Measurements from ENCODE around the gene C17orf67.

The C17orf67 gene

DNA sequence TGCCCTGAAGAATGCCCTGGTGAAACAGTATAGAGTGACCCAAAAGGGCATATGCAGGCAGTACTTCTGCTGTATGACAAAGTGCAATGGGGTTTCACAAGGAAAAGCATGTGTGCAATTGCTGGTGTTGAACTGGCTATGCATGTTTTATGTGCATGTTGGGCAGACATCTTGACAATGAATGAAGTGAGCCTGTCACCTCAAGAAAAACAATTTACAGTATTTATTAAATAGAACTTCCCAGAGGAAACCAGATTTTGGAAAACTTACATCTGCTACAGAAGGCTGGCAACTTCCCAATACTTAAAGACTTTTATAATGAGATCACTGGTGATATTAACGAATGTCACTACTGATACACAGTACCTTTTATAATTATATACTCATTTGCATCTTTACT lies 30.6 kb downstream of the C17orf67 start:
- no peak overlapping the region for H3K4me3 ChIP-seq (ENCODE audit: low read length)
- DNase-seq (ENCODE audit: low read depth): no peak
- TF ChIP-seq, protein P1, sequence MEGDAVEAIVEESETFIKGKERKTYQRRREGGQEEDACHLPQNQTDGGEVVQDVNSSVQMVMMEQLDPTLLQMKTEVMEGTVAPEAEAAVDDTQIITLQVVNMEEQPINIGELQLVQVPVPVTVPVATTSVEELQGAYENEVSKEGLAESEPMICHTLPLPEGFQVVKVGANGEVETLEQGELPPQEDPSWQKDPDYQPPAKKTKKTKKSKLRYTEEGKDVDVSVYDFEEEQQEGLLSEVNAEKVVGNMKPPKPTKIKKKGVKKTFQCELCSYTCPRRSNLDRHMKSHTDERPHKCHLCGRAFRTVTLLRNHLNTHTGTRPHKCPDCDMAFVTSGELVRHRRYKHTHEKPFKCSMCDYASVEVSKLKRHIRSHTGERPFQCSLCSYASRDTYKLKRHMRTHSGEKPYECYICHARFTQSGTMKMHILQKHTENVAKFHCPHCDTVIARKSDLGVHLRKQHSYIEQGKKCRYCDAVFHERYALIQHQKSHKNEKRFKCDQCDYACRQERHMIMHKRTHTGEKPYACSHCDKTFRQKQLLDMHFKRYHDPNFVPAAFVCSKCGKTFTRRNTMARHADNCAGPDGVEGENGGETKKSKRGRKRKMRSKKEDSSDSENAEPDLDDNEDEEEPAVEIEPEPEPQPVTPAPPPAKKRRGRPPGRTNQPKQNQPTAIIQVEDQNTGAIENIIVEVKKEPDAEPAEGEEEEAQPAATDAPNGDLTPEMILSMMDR (IDR thresholded peaks at IDR 0.05; ENCODE audit: insufficient read depth, low read depth, low read length, missing control alignments): no peak

DNA sequence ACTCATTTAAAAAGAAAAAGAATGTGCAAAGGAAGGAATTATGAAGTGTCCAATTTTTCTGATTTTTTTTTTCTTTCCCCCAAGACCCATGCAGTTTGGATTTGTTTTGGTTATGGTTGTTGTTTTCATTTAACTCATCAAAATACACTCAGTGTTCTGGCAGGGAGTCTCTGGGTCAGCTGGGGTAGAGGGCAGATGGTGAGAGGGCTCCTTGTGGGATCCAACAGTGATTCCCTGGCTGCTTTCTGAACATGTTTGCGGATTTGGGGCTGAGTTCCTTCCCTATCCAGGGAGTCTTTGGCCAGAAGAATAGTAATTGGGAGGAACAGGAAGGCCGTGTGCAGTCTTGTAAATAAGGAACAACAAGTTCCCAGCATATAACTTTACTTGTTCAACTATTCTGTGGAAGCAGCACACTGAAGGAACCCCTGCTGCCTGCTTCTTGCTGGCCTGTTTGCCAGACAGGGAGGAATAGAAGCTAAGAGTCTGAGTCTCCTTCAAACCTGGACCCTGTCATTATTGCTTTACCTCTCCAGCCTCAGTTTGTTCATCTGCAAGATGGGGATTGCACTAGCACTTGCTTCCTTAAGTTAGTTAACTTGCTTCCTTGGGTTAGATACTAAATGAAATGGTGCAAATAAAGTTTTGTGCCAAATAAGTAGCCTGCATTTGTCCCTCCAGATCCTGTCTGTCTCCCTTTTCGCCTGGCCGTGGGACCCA lies 32.1 kb downstream of the C17orf67 start:
- H3K4me3 ChIP-seq (ENCODE audit: low read length): no peak overlapping the region
- TF ChIP-seq, protein P1 (IDR thresholded peaks at IDR 0.05; ENCODE audit: insufficient read depth, low read depth, low read length, missing control alignments): no peak
- no peak for DNase-seq (ENCODE audit: low read depth)

DNA sequence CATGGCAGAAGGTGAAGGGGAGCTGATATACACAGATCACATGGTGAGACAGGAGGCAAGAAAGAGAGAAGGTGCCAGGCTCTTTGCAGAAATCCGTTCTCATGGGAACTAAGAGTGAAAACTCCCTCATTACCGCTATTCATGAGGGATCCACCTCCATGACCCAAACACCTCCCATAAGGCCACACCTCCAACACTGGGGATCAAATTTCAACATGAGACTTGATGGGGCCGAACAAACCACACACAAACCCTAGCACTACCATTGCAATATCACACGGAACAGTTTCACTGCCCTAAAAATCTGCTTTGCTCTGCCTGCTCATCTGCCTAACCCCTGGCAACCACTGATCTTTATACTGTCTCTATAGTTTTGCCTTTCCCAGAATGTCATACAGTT lies 34.8 kb downstream of the C17orf67 start:
- TF ChIP-seq, protein P1 (IDR thresholded peaks at IDR 0.05; ENCODE audit: insufficient read depth, low read depth, low read length, missing control alignments): no peak
- DNase-seq (ENCODE audit: low read depth): no peak
- H3K4me3 ChIP-seq (ENCODE audit: low read length): no peak overlapping the region

DNA sequence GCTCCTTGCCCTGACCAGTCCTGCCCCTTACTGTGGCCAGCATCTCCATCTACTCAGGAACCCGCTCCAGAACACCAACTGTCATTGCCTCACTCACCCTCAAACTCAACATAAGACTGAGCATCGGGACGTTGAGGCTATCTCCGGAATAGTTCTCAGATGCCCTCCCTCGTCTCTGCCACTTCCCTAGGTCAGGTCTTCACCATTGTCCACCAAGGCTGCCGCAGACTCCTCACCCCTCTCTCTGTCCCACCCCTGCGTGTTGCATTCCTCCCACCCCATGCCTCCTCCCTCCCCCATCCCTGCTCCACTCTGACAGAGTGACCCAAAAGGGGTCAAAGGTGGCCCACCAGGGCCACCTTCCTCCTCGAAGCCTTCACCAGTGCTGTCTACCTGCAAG lies 37.2 kb downstream of the C17orf67 start:
- DNase-seq (ENCODE audit: low read depth): no peak
- TF ChIP-seq, protein P1 (IDR thresholded peaks at IDR 0.05; ENCODE audit: insufficient read depth, low read depth, low read length, missing control alignments): no peak
- H3K4me3 ChIP-seq (ENCODE audit: low read length): no peak overlapping the region

DNA sequence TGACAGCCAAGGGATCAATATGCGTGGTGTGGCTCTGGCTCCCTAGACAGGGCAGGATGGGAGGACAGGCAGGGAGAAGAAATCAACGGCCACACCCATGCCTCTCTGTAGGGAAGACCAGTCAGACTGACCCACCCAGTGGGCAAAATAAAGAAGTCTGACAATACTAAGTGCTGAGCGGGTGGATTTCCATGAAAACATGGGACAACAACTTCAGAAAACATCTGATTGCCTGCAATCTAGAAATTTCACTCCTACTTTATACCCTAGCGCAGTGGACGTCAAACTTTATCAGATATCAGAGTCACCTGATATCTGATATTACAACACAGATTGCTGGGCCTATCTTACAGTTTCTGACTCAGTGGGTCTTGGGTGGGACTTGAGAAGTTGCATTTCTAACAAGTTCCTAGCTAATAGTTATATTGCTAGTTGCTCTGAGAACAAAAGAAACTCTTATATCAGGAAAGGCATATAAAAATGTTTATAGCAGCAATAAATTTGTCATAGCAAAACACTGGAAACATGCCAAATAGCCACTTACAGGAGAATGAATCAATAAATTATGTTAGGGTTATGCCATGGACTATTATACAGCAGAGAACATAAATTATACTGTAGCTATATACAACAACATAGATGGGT lies 38.4 kb downstream of the C17orf67 start:
- TF ChIP-seq, protein P1 (IDR thresholded peaks at IDR 0.05; ENCODE audit: insufficient read depth, low read depth, low read length, missing control alignments): no peak
- DNase-seq (ENCODE audit: low read depth): no peak
- no peak overlapping the region for H3K4me3 ChIP-seq (ENCODE audit: low read length)

DNA sequence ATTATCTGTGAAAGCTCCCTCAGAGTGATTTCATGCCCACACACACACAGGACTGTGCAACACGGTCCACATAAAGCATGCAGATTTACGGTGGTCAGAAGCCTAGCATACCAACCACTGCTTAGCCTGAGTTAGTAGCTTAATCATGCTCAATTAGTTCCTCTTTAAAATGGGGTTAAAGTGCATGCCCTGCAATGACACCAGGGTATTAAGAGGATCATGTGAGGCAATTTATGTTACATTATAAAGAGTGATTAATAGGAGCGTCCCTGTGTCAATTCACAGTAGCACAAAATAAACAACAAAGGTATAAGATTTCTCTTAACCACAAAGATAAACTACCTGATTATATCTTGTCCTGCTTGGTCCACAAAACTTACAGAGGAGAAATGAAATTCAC lies 39.8 kb downstream of the C17orf67 start:
- no peak overlapping the region for H3K4me3 ChIP-seq (ENCODE audit: low read length)
- no peak for DNase-seq (ENCODE audit: low read depth)
- TF ChIP-seq, protein P1 (IDR thresholded peaks at IDR 0.05; ENCODE audit: insufficient read depth, low read depth, low read length, missing control alignments): no peak

DNA sequence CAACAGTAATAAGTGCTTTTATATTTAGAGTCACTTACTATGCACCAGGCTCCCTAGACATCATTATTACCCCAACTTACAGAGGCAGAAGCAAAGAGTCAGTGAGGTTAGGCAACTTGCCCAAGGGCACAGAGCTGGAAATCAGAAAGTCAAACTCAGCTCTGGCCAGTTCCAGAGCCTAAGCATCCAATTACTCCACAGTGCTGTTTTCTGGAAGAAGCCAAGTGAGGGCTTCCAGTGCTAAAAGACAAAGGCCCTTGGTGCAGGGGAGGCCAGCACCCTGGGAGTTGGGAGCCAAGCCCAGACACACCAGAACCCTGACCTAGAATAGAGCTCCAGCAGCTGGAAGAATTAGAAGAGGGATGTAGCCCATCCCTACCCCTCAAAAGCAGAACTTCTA lies 40.2 kb downstream of the C17orf67 start:
- TF ChIP-seq, protein P1 (IDR thresholded peaks at IDR 0.05; ENCODE audit: insufficient read depth, low read depth, low read length, missing control alignments): no peak
- no peak for DNase-seq (ENCODE audit: low read depth)
- H3K4me3 ChIP-seq (ENCODE audit: low read length): no peak overlapping the region

Data from epithelial cell of esophagus (primary cell).